HEK293 (cell line): ENCODE measurements around the gene NAPB.

ENCODE experiments used
- HOXC10 ChIP-seq: sonication (generic); formaldehyde crosslinking; IDR thresholded peaks from 2 replicates; pipeline ENCODE4 v1.8.1; 2023; ENCODE audit warnings: mild to moderate bottlenecking, missing genetic modification reagents
- KLF9 ChIP-seq: fragments of 450-650 bp; formaldehyde crosslinking; IDR thresholded peaks from 2 replicates; pipeline ENCODE4 v1.5.1; 2016; ENCODE audit warnings: missing biosample characterization, missing genetic modification characterization, low read depth
- MYNN ChIP-seq: fragments of 450-650 bp; formaldehyde crosslinking; IDR thresholded peaks from 2 replicates; pipeline ENCODE4 v1.5.1; 2016; ENCODE audit warnings: missing biosample characterization, missing genetic modification characterization, borderline replicate concordance
- OVOL3 ChIP-seq: fragments of 450-650 bp; formaldehyde crosslinking; IDR thresholded peaks from 2 replicates; pipeline ENCODE4 v1.5.1; 2016; ENCODE audit warnings: missing biosample characterization, missing genetic modification characterization
- RBAK ChIP-seq: fragments of 450-650 bp; formaldehyde crosslinking; IDR thresholded peaks from 2 replicates; pipeline ENCODE4 v1.5.1; 2016; ENCODE audit warnings: missing biosample characterization, missing genetic modification characterization
- SP3 ChIP-seq: fragments of 450-650 bp; formaldehyde crosslinking; IDR thresholded peaks from 2 replicates; pipeline ENCODE4 v1.5.1; 2016; ENCODE audit warnings: missing biosample characterization, missing genetic modification characterization
- TCF7L2 ChIP-seq: IDR thresholded peaks from 2 replicates; pipeline ENCODE4 v1.6.1; 2011; ENCODE audit warnings: low read depth, mild to moderate bottlenecking, inconsistent platforms, low read length, moderate library complexity, borderline replicate concordance
- TRIM28 ChIP-seq: IDR thresholded peaks from 2 replicates; pipeline ENCODE4 v1.6.1; 2011; ENCODE audit warnings: low read length, control low read depth, borderline replicate concordance
- ZBTB26 ChIP-seq: fragments of 450-650 bp; formaldehyde crosslinking; optimal IDR thresholded peaks from 2 replicates; pipeline ENCODE3; 2016; ENCODE audit warnings: missing biosample characterization, mild to moderate bottlenecking, missing genetic modification characterization
- ZBTB7A ChIP-seq: fragments of 450-650 bp; formaldehyde crosslinking; IDR thresholded peaks from 2 replicates; pipeline ENCODE4 v1.5.1; 2016; ENCODE audit warnings: low read depth, missing biosample characterization, missing genetic modification characterization
- ZBTB8A ChIP-seq: fragments of 450-650 bp; formaldehyde crosslinking; IDR thresholded peaks from 2 replicates; pipeline ENCODE4 v1.5.1; 2016; ENCODE audit warnings: missing biosample characterization, missing genetic modification characterization
- ZNF121 ChIP-seq: fragments of 450-650 bp; formaldehyde crosslinking; IDR thresholded peaks from 2 replicates; pipeline ENCODE4 v1.5.1; 2016; ENCODE audit warnings: missing biosample characterization, missing genetic modification characterization
- ZNF132 ChIP-seq: fragments of 450-650 bp; formaldehyde crosslinking; IDR thresholded peaks from 2 replicates; pipeline ENCODE4 v1.5.1; 2017; ENCODE audit warnings: missing biosample characterization, missing genetic modification characterization, borderline replicate concordance
- ZNF174 ChIP-seq: fragments of 450-650 bp; formaldehyde crosslinking; IDR thresholded peaks from 2 replicates; pipeline ENCODE4 v1.5.0; 2017; ENCODE audit warnings: missing biosample characterization, mild to moderate bottlenecking, missing genetic modification characterization
- ZNF175 ChIP-seq: fragments of 450-650 bp; formaldehyde crosslinking; IDR thresholded peaks from 2 replicates; pipeline ENCODE4 v1.5.1; 2016; ENCODE audit warnings: missing biosample characterization, missing genetic modification characterization
- ZNF2 ChIP-seq: fragments of 450-650 bp; formaldehyde crosslinking; IDR thresholded peaks from 2 replicates; pipeline ENCODE4 v1.5.1; 2016; ENCODE audit warnings: missing biosample characterization, missing genetic modification characterization
- ZNF274 ChIP-seq, 2 experiments: fragments of 200-500 bp in 1 of 2; fragments of 450-650 bp in 1 of 2; sonication (Bioruptor generic) in 1 of 2; formaldehyde crosslinking in 1 of 2; IDR thresholded peaks; 2 replicates each; pipeline versions ENCODE4 v1.5.1 to v1.6.1; 2014 to 2016; ENCODE audit warnings: borderline replicate concordance in 1 of 2, inconsistent platforms in 1 of 2, low read length in 1 of 2, missing biosample characterization in 1 of 2, missing genetic modification characterization in 1 of 2
- ZNF311 ChIP-seq: fragments of 450-650 bp; formaldehyde crosslinking; IDR thresholded peaks from 2 replicates; pipeline ENCODE4 v1.5.1; 2017; ENCODE audit warnings: missing biosample characterization, missing genetic modification characterization, borderline replicate concordance
- ZNF324 ChIP-seq: fragments of 450-650 bp; formaldehyde crosslinking; IDR thresholded peaks from 2 replicates; pipeline ENCODE4 v1.5.1; 2016; ENCODE audit warnings: missing biosample characterization, missing genetic modification characterization
- ZNF473 ChIP-seq: fragments of 450-650 bp; formaldehyde crosslinking; IDR thresholded peaks from 2 replicates; pipeline ENCODE4 v1.5.1; 2017; ENCODE audit warnings: missing biosample characterization, missing genetic modification characterization
- ZNF488 ChIP-seq: fragments of 450-650 bp; formaldehyde crosslinking; IDR thresholded peaks from 2 replicates; pipeline ENCODE4 v1.5.1; 2016; ENCODE audit warnings: missing biosample characterization, missing genetic modification characterization
- ZNF529 ChIP-seq: fragments of 450-650 bp; formaldehyde crosslinking; IDR thresholded peaks from 2 replicates; pipeline ENCODE4 v1.5.1; 2017; ENCODE audit warnings: missing genetic modification characterization, missing biosample characterization; ENCODE audit not compliant: insufficient replicate concordance
- ZNF555 ChIP-seq: fragments of 450-650 bp; formaldehyde crosslinking; conservative IDR thresholded peaks from 2 replicates; pipeline ENCODE4 v1.5.1; 2017; ENCODE audit warnings: missing biosample characterization, mild to moderate bottlenecking, missing genetic modification characterization, inconsistent platforms
- ZNF580 ChIP-seq: fragments of 450-650 bp; formaldehyde crosslinking; IDR thresholded peaks from 2 replicates; pipeline ENCODE4 v1.5.1; 2016; ENCODE audit warnings: missing biosample characterization, missing genetic modification characterization
- ZNF600 ChIP-seq: fragments of 450-650 bp; formaldehyde crosslinking; IDR thresholded peaks from 2 replicates; pipeline ENCODE4 v1.5.1; 2016; ENCODE audit warnings: missing biosample characterization, missing genetic modification characterization
- ZNF610 ChIP-seq: fragments of 450-650 bp; formaldehyde crosslinking; IDR thresholded peaks from 2 replicates; pipeline ENCODE4 v1.5.1; 2016; ENCODE audit warnings: missing biosample characterization, missing genetic modification characterization, borderline replicate concordance
- ZNF626 ChIP-seq: fragments of 450-650 bp; sonication (Bioruptor Pico); formaldehyde crosslinking; IDR thresholded peaks from 2 replicates; pipeline ENCODE4 v1.5.1; 2018; ENCODE audit warnings: missing biosample characterization, missing genetic modification characterization, inconsistent platforms
- ZNF645 ChIP-seq: fragments of 450-650 bp; formaldehyde crosslinking; IDR thresholded peaks from 2 replicates; pipeline ENCODE4; 2016; ENCODE audit warnings: missing biosample characterization, missing genetic modification characterization
- ZNF776 ChIP-seq: fragments of 450-650 bp; formaldehyde crosslinking; IDR thresholded peaks from 2 replicates; pipeline ENCODE4 v1.5.0; 2017; ENCODE audit warnings: missing biosample characterization, missing genetic modification characterization, borderline replicate concordance
- ZSCAN23 ChIP-seq: fragments of 450-650 bp; formaldehyde crosslinking; IDR thresholded peaks from 2 replicates; pipeline ENCODE4 v1.5.1; 2016; ENCODE audit warnings: missing biosample characterization, missing genetic modification characterization
- ZXDB ChIP-seq: fragments of 450-650 bp; formaldehyde crosslinking; IDR thresholded peaks from 2 replicates; pipeline ENCODE4 v1.5.1; 2016; ENCODE audit warnings: missing biosample characterization, missing genetic modification characterization
- TF ChIP-seq, protein P1 (sequence below): fragments of 450-650 bp; formaldehyde crosslinking; IDR thresholded peaks from 2 replicates; pipeline ENCODE4 v1.5.1; 2016; ENCODE audit warnings: missing biosample characterization, missing genetic modification characterization

Gene NAPB

DNA sequence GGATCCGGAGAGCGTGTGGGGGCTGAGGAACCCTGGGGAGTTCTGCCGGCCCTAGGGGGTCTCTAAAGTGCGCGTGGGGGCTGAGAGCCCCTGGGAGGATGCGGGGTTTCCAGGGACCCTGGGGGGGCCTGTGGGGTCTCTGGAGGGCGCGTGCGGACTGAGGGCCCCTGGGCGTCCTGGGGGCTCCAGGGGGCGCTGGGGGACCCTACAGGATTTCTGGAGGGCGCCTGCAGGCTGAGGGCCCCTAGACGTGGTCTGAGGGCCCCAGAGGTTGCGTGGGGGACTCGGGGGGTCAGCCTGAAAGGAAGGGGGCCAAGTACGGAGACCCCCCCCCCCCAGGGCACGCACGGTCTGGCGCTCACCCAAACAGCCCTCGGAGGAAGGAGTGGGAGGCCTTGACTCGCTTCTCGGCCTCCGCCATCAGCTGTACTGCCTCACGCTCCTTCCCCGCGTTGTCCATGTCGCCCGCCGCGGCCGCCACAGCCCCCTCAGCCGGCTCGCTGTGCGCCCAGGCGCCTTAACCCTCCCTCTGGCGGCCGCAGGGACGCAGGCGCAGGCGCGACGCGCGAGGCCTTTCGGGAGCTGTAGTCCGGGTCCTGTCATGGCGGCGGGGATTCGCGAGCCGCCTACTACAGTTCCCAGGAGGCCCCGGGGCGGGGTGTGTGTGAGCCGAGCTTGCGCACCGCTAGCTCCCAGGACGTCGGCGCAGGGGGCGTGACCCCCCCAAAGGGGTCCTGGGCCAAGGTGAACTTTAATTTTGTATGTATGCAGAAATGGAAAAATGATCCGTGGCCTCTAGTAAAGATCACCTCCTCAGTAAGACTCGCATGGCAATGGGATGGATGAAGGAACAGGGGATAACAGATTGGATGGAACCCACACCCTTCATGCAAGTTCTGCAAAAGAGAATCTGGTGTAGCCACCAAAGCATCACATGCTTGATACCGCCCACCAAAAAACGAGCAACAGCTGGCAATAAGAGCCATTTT lies at the start of gene NAPB (continued):
- TF ChIP-seq RBAK (tag by site-specific recombination) (no peak), ZNF600 (0 out of 2 replicates have a peak, but pooled peaks have one; percentile 38), ZNF610 (tag by site-specific recombination) (0 out of 2 replicates have a peak, but pooled peaks have one; percentile 27), SP3 (peak; percentile 75), ZNF488 (tag by site-specific recombination) (no peak), TCF7L2 (no peak), ZNF2 (no peak), ZNF274 (IDR thresholded peaks at IDR 0.05; ENCODE audit: low read length) (no peak), ZNF274 (tag by site-specific recombination; IDR thresholded peaks at IDR 0.05; ENCODE audit: borderline replicate concordance) (no peak), ZBTB26 (tag by site-specific recombination) (peak; percentile 71), ZNF529 (no peak), HOXC10 (CRISPR knock-in tag) (no peak), ZXDB (tag by site-specific recombination) (peak; percentile 77), ZSCAN23 (tag by site-specific recombination) (no peak), KLF9 (peak; percentile 88), TRIM28 (no peak), ZNF121 (tag by site-specific recombination) (no peak), ZBTB7A (0 out of 2 replicates have a peak, but pooled peaks have one; percentile 41), OVOL3 (tag by site-specific recombination) (no peak), ZNF311 (tag by site-specific recombination) (no peak), ZNF324 (tag by site-specific recombination) (no peak), ZNF626 (no peak), ZBTB8A (tag by site-specific recombination) (peak; percentile 97), ZNF473 (tag by site-specific recombination) (no peak), ZNF645 (tag by site-specific recombination) (no peak), ZNF132 (tag by site-specific recombination) (no peak), ZNF580 (tag by site-specific recombination) (no peak), ZNF555 (no peak), ZNF174 (tag by site-specific recombination) (no peak), MYNN (tag by site-specific recombination) (no peak), ZNF175 (tag by site-specific recombination) (no peak), ZNF776 (tag by site-specific recombination) (no peak)
- TF ChIP-seq, protein P1, sequence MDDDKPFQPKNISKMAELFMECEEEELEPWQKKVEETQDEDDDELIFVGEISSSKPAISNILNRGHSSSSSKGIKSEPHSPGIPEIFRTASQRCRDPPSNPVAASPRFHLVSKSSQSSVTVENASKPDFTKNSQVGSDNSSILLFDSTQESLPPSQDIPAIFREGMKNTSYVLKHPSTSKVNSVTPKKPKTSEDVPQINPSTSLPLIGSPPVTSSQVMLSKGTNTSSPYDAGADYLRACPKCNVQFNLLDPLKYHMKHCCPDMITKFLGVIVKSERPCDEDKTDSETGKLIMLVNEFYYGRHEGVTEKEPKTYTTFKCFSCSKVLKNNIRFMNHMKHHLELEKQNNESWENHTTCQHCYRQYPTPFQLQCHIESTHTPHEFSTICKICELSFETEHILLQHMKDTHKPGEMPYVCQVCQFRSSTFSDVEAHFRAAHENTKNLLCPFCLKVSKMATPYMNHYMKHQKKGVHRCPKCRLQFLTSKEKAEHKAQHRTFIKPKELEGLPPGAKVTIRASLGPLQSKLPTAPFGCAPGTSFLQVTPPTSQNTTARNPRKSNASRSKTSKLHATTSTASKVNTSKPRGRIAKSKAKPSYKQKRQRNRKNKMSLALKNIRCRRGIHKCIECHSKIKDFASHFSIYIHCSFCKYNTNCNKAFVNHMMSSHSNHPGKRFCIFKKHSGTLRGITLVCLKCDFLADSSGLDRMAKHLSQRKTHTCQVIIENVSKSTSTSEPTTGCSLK (tag by site-specific recombination): no peak
